Stimulated activated naive B cell treated with anti-CD40 and anti-IgM and Interleukin-4, amounts not matched to agents 10 μg/mL and 1 μg/mL and 100 μg/mL, for 72 hours (primary cell): ENCODE measurements around the gene TSNAX.
"Not testable (repeated sequence)": the region's sequence is repeated elsewhere in the genome, so short reads cannot be mapped to it uniquely, and the experiment has no call there.

Experiments
- ATAC-seq, 2 donors: fragments of 150-1000 bp; cut with Tn5 transposase; replicated peaks; 2 replicates each; pipeline ENCODE4 v1.10.0; 2021; ENCODE audit warnings: moderate library complexity in 1 of 2
- DNase-seq: peaks from one replicate; pipeline ENCODE4 v3.0.0; 2021
- H3K27ac Mint-ChIP-seq: one replicate; pipeline ENCODE4 v1.8.0; 2022; ENCODE audit warnings: mild to moderate bottlenecking, mixed read lengths
- H3K27me3 Mint-ChIP-seq, 2 donors: one replicate each; pipeline ENCODE4 v1.8.0; 2022; ENCODE audit warnings: mixed read lengths in 2 of 2
- H3K36me3 Mint-ChIP-seq, 2 donors: one replicate each; pipeline ENCODE4 v1.8.0; 2022; ENCODE audit warnings: mixed read lengths in 2 of 2, mild to moderate bottlenecking in 1 of 2
- H3K4me1 Mint-ChIP-seq, 2 donors: one replicate each; pipeline ENCODE4 v1.8.0; 2022; ENCODE audit warnings: mixed read lengths in 2 of 2, mild to moderate bottlenecking in 1 of 2
- H3K4me3 Mint-ChIP-seq, 2 donors: one replicate each; pipeline ENCODE4 v1.8.0; 2022; ENCODE audit warnings: mild to moderate bottlenecking in 2 of 2, mixed read lengths in 2 of 2, moderate library complexity in 1 of 2
- H3K9me3 Mint-ChIP-seq, 2 donors: one replicate each; pipeline ENCODE4 v1.8.0; 2022; ENCODE audit warnings: mixed read lengths in 2 of 2, mild to moderate bottlenecking in 1 of 2

TSNAX gene

DNA sequence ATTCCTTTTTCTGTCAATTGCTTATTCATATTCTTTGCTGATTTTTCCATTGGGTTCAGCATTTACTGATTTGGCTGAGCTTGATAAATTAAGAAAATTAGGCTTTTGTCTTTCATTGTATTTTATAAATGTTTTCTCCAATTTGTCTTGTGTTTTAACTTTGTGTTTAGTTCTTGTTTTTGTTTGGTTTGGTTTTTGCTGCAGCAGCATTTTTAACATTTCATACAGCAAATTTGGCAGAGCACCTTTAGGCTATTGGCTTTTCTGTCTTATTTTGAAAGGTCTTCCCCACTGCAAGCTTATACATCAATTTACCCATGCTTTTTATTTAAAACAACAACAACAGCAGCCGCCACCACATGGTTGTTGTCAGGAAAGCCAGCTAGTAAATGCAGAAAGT lies 64.3 kb downstream of the TSNAX start:
- Mint-ChIP-seq H3K27me3 (no peaks in the 10 kb centered on the region), H3K9me3 (no peaks in the 10 kb centered on the region), H3K4me1 (peaks cover 9 to 20% of the 10 kb centered on the region in 2 donors), H3K4me3 (no peak overlapping the region), H3K36me3 (no peaks in the 10 kb centered on the region), H3K27ac (no peak overlapping the region)
- DNase-seq (no peak), ATAC-seq (no peak)

DNA sequence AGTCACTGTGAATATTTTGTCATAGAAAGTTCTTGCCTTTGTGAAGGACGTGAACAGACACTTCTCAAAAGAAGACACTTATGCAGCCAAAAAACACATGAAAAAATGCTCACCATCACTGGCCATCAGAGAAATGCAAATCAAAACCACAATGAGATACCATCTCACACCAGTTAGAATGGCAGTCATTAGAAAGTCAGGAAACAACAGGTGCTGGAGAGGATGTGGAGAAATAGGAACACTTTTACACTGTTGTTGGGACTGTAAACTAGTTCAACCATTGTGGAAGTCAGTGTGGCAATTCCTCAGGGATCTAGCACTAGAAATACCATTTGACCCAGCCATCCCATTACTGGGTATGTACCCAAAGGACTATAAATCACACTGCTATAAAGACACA lies 64.8 kb downstream of the TSNAX start:
- ATAC-seq, H3K9me3 Mint-ChIP-seq, H3K27me3 Mint-ChIP-seq, DNase-seq, H3K4me3 Mint-ChIP-seq, H3K27ac Mint-ChIP-seq, H3K36me3 Mint-ChIP-seq: not testable (repeated sequence)
- peaks cover 9 to 20% of the 10 kb centered on the region in 2 donors for H3K4me1 Mint-ChIP-seq

DNA sequence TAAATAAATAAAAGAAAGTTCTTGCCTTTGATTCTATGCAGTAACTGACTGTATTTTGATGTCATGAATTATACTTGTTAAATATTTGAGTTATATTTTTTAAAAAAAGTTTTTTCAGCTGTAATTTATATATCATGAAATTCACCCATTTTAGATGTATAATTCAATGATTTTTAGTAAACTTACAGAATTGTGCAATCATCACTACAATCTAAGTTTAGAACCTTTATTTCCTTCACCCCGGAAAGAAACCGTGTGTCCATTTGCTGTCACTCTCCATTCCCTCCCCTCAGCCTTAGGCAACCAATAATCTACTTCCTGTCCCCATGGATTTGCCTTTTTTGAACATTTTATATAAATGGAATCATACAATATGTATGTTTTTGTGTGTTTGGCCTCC lies 65.7 kb downstream of the TSNAX start:
- Mint-ChIP-seq H3K27ac (no peak overlapping the region), H3K9me3 (no peaks in the 10 kb centered on the region), H3K4me3 (no peak overlapping the region), H3K36me3 (no peaks in the 10 kb centered on the region), H3K4me1 (peaks cover 9 to 20% of the 10 kb centered on the region in 2 donors), H3K27me3 (no peaks in the 10 kb centered on the region)
- ATAC-seq: no peak
- no peak for DNase-seq

DNA sequence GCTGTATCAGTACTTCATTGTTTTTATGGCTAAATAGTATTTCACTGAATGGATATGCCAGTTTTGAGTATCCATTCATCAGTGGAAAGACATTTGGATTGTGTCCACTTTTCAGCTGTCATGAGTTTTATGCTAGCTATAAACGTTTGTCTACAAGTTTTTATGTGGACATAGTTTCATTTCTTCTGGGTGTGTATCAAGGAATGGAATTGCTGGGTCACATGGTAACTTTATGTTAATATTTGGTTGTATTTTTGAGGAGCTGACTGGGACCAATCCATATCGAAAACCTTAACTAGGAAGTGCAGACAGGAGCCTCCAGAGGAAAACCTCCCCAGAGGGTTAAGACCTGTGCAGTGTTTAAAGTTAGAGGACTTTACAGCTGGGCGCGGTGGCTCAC lies 66.3 kb downstream of the TSNAX start:
- ATAC-seq (no peak), DNase-seq (no peak)
- Mint-ChIP-seq H3K27me3 (no peaks in the 10 kb centered on the region), H3K27ac (no peak overlapping the region), H3K4me1 (peaks cover 9 to 20% of the 10 kb centered on the region in 2 donors), H3K4me3 (no peak overlapping the region), H3K36me3 (no peaks in the 10 kb centered on the region), H3K9me3 (no peaks in the 10 kb centered on the region)

DNA sequence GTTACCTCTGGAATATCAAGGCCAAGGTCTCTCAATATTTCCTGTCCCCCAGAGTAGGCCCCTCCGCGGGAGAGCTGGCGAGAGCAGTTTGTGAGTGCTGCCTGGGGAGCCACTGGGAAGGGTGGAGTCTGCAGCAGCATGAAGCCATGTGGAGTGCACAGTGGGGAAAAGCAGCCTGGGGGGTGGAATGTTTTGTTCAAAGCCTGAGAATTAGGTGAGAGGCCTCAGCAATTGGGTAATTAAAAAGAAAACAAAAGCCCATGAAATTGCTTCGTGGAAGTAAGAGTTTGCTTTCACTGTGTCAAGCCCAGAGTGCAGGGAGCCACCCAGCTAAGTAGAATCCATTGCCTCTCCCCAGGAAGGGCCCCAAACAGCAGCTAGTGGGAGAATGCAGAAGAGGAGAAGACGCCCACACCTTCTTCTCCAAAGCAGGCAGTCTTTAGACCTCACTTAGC lies 67.9 kb downstream of the TSNAX start:
- ATAC-seq (no peak), DNase-seq (no peak)
- H3K27ac Mint-ChIP-seq: no peak overlapping the region
- peaks cover 2 to 8% of the 10 kb centered on the region in 2 donors for H3K4me1 Mint-ChIP-seq
- H3K36me3 Mint-ChIP-seq: no peaks in the 10 kb centered on the region
- H3K9me3 Mint-ChIP-seq: no peaks in the 10 kb centered on the region
- no peak overlapping the region for H3K4me3 Mint-ChIP-seq
- H3K27me3 Mint-ChIP-seq: no peaks in the 10 kb centered on the region

DNA sequence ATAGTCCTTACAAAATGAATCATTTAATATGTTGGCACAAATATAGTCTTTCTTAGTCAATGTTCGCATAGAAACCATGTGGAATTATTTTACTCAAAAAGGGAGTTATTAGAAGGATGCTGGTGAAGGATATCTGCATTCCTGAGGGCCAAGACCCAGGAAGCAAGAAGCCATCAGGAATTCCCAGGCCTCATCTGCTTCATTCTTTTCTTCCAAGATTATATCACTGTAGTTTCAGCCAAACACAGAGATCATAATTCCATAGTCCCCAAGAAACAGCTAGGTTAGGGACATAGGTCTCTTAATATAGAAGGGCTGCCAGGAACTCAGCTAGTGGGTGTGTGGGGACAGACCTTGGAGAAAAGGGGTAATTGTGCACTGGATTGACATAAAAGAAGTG lies 69.5 kb downstream of the TSNAX start:
- no peak for DNase-seq
- H3K4me1 Mint-ChIP-seq: no peaks in the 10 kb centered on the region
- no peak for ATAC-seq
- no peak overlapping the region for H3K4me3 Mint-ChIP-seq
- H3K27ac Mint-ChIP-seq: no peak overlapping the region
- H3K9me3 Mint-ChIP-seq: no peaks in the 10 kb centered on the region
- H3K27me3 Mint-ChIP-seq: no peaks in the 10 kb centered on the region
- no peaks in the 10 kb centered on the region for H3K36me3 Mint-ChIP-seq

DNA sequence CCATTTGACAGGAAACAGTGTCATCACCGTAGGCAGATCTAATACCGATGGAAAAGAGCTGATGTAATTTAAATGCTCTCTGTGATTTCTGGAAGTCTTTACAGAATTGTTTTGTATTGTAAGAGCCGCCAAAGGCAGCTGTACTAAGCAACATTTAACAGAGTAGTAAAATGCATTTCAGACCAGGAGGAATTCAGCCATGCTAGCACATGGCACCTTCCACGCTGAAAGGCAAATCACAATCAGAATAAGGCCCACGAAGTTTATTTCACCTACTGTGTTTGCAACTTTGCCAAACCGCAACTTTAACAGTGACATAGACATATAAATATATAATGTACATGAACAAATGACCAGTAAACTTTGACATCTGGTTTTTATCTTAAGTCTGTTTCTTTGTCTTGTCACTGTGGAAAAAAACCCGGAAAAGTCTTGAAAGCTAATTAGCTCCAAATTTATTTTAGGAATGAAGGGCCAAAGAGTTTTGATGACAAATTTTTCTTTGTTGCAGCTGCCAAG lies 72.0 kb downstream of the TSNAX start:
- H3K4me1 Mint-ChIP-seq: peaks cover 5 to 8% of the 10 kb centered on the region in 2 donors
- DNase-seq: no peak
- no peaks in the 10 kb centered on the region for H3K27me3 Mint-ChIP-seq
- no peak for ATAC-seq
- no peaks in the 10 kb centered on the region for H3K36me3 Mint-ChIP-seq
- H3K9me3 Mint-ChIP-seq: no peaks in the 10 kb centered on the region
- no peak overlapping the region for H3K4me3 Mint-ChIP-seq
- H3K27ac Mint-ChIP-seq: no peak overlapping the region

DNA sequence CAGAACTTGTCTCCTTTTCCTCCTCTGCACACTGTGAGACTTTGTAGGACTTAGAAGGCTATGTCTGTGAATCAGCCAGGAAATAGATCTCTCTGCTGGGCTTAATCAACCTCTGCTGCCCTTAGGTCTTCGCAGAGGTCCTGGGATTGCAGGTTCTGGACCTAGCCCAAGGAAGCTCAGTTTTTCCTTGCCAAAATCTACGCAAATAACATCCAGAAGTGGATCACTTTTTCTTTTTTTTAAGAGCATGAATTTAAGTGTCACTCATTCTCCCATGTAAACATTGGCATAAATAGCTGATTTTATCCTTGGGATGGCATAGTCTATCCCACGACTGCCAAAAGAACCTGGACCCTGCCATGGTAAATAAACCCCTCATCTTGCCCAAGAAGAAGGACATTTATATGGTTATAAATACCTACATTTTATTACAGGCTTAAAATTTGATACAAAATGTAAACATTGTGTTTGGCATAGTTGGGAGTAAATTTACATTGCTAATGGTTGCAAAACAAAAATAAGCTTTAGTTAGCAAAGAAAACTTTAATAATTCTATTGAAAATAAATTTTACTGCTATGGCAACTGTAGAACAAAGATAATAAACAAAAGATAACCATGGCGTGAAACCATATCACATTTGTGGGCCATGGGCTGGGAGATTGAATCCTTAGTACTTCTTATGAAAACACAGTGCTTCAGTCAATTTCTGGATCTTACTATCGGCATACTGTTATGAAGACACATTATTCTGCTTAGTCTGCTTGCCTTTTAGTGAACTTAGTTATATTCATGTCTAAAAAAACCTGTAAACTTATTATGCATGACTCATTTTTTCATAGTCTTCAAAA lies 73.6 kb downstream of the TSNAX start:
- no peak overlapping the region for H3K4me3 Mint-ChIP-seq
- peaks cover 5 to 8% of the 10 kb centered on the region in 2 donors for H3K4me1 Mint-ChIP-seq
- no peaks in the 10 kb centered on the region for H3K36me3 Mint-ChIP-seq
- H3K27me3 Mint-ChIP-seq: peaks cover 0 to 2% of the 10 kb centered on the region in 2 donors
- no peak overlapping the region for H3K27ac Mint-ChIP-seq
- ATAC-seq (no peak), DNase-seq (no peak)
- no peaks in the 10 kb centered on the region for H3K9me3 Mint-ChIP-seq

DNA sequence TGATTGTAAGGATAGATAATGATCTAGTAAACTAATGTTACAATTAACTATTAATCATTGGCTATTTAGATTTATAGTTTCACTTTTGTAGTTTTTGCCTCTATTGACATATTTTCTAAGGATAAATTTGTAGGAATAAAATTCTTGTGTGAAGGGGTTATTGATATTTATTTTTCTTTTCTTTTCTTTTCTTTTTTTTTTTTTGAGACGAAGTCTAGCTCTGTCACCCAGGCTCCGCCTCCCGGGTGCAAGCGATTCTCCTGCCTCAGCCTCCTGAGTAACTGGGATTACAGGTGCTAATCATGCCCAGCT lies 74.2 kb downstream of the TSNAX start:
- Mint-ChIP-seq H3K36me3 (no peaks in the 10 kb centered on the region), H3K4me1 (peaks cover 10 to 14% of the 10 kb centered on the region in 2 donors), H3K4me3 (no peak overlapping the region), H3K27me3 (peaks cover 0 to 8% of the 10 kb centered on the region in 2 donors), H3K9me3 (no peaks in the 10 kb centered on the region), H3K27ac (no peak overlapping the region)
- DNase-seq (no peak), ATAC-seq (no peak)

DNA sequence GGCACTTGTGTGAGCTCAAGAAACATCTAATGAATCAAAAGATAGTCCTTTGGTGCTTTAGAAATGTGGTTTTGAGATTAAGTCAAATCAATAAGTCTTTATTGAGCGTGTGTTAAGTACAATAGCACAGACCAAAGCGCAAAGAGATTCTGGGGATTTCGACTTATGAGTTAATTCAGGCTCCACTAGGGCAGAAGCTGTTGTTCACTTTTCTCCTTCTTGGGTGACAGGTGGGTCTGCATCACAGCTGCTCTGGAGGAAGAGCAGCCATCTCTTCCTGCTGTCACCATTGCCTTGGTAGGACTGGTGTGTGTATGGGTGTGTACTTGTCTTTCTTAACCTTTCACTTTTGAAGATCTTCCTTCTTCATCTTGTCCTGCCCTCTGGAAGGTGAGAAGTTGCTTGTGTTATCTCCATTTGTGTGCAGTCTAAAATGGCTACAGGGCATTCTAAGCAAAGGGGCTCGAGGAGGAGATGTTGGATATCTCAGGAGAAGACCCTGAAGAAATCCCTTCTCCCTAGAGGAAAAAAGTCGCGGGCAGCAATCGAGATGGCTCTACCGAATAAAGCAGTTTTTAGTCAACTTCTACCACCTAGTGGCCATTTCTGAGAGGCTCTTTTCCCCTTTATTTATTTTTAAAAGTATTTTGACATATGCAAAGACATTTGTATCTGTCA lies 75.3 kb downstream of the TSNAX start:
- DNase-seq (no peak), ATAC-seq (peak; percentile 73 to 83)
- H3K9me3 Mint-ChIP-seq: no peaks in the 10 kb centered on the region
- H3K4me1 Mint-ChIP-seq: peaks cover 13 to 19% of the 10 kb centered on the region in 2 donors
- peak overlapping the region; percentile 39 for H3K27ac Mint-ChIP-seq
- peak overlapping the region; percentile 85 to 89 for H3K4me3 Mint-ChIP-seq
- no peaks in the 10 kb centered on the region for H3K36me3 Mint-ChIP-seq
- H3K27me3 Mint-ChIP-seq: peaks cover 0 to 10% of the 10 kb centered on the region in 2 donors

DNA sequence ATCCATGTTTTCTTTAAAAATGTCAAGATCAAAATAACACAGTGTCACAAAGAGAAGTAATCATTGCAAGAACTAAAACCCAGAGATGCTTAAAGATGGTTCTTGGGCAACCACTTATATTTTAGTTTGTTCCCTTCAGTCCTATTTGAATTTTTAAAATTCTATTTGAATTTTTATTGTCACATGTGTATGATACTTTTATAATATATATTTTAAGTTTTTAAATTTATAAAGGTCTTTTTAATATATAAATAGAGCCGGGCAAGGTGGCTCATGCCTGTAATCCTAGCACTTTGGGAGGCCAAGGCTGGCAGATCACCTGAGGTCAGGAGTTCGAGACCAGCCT lies 75.8 kb downstream of the TSNAX start:
- DNase-seq: no peak
- peaks cover 0 to 10% of the 10 kb centered on the region in 2 donors for H3K27me3 Mint-ChIP-seq
- H3K27ac Mint-ChIP-seq: no peak overlapping the region
- peaks cover 13 to 19% of the 10 kb centered on the region in 2 donors for H3K4me1 Mint-ChIP-seq
- H3K36me3 Mint-ChIP-seq: no peaks in the 10 kb centered on the region
- H3K4me3 Mint-ChIP-seq: no peak overlapping the region
- no peak for ATAC-seq
- no peaks in the 10 kb centered on the region for H3K9me3 Mint-ChIP-seq

DNA sequence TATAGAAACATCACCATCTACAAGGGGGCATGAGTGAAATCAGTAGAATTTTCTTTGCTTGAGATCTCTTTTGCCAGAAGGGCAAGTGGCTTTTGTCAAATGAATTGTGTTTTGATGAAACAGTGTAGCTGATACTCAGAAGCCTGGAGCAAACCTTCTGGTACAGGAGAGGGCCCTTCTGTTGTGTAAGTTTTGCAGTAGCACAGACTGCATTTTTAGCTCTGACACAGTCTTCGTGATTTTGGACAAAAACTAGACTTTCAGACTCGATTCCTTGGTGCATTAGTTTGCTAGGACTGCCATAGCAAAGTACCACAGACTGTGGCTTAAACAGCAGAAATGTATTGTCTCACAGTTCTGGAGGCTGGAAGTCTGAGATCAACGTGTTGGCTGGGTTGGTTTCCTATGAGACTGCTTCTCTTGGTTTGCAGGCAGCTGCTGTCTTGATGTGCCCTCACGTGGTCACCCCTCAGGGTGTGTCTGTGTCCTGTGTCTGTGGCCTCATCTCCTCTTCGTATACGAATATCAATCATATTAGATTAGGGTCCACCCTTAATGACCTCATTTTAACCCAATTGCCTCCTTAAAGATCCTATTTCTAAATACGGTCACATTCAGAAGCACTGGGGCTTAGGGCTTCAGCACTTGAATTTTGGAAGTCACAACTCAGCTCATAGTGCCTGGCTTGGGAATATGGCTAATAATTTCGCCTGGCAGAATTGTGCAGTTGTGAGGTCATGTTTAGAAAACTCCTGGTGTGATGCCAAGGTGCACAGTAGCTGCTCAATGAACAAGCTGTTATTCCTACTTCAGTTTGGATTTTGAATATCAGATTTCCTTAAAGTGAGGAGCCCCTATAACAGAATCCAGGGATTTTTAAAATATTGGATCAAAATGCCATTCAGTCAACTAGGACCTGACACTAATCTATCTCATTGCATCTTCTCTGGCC lies 77.0 kb downstream of the TSNAX start:
- DNase-seq: no peak
- H3K4me3 Mint-ChIP-seq: no peak overlapping the region
- H3K36me3 Mint-ChIP-seq: no peaks in the 10 kb centered on the region
- H3K4me1 Mint-ChIP-seq: peaks cover 17 to 21% of the 10 kb centered on the region in 2 donors
- H3K27me3 Mint-ChIP-seq: peaks cover 0 to 15% of the 10 kb centered on the region in 2 donors
- H3K27ac Mint-ChIP-seq: no peak overlapping the region
- H3K9me3 Mint-ChIP-seq: no peaks in the 10 kb centered on the region
- no peak for ATAC-seq

DNA sequence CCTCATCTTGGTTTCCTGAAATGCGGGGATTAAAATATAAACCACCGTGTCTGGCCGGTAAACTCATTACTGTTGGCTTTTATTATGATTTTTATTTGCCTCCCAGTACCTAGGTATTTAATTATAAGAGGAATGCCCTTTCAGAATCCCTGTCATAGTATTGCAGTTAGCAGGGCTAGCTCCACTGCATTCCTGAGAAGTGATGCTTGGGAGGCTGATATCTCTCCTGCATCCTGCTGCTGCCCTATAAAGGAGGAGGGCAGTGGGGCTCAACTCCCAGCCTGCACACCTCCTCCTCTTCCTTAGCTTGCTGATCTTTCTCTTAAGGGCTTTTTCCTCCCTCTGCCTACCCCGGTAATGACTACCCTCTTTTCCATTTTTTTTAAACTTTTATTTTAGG lies 78.2 kb downstream of the TSNAX start:
- Mint-ChIP-seq H3K27ac (no peak overlapping the region), H3K4me3 (no peak overlapping the region)

DNA sequence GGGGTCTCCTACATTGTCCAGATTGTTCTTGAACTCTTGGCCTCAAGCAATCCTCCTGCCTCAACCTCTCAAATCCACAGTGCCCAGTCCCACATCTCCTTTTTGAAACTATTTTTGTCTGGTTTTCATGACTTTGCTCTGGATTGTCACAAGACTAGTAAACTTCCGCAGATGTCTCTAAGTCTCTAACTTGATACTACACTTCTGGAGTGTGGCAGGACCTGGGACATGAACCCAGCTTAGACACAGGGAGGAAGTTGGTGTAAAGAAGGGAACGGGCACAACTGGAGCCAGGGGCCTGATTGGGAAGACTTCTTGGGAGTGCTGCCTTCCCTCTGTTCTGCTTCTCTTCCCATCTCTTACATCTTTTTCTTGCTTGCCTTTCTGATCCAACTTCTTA lies 81.9 kb downstream of the TSNAX start:
- Mint-ChIP-seq H3K27ac (no peak overlapping the region), H3K9me3 (peaks cover 2 to 11% of the 10 kb centered on the region in 2 donors), H3K36me3 (peaks cover 4 to 15% of the 10 kb centered on the region in 2 donors), H3K27me3 (peaks cover 10 to 25% of the 10 kb centered on the region in 2 donors), H3K4me3 (no peak overlapping the region), H3K4me1 (peaks cover 48 to 56% of the 10 kb centered on the region in 2 donors)
- ATAC-seq (no peak), DNase-seq (no peak)

More for the DNA sequence above, 78.2 kb downstream of the TSNAX start:
- ATAC-seq (no peak), DNase-seq (no peak)
- Mint-ChIP-seq H3K9me3 (no peaks in the 10 kb centered on the region), H3K27me3 (peaks cover 10 to 25% of the 10 kb centered on the region in 2 donors), H3K36me3 (peaks cover 3 to 7% of the 10 kb centered on the region in 2 donors), H3K4me1 (peaks cover 30 to 34% of the 10 kb centered on the region in 2 donors)
